Activated CD4-positive, CD25-positive, alpha-beta regulatory T cell treated with anti-CD3 and anti-CD28 coated beads, Interleukin-2, amount 50 U/mL, for 24 hours (primary cell): ENCODE results near the gene DSCAML1.

Experiments used
- ATAC-seq, 2 donors: fragments of 150-1000 bp; cut with Tn5 transposase; one replicate each; pipeline ENCODE4 v1.10.0; 2021; ENCODE audit warnings: mild to moderate bottlenecking in 1 of 2, moderate library complexity in 1 of 2

The DSCAML1 gene

DNA sequence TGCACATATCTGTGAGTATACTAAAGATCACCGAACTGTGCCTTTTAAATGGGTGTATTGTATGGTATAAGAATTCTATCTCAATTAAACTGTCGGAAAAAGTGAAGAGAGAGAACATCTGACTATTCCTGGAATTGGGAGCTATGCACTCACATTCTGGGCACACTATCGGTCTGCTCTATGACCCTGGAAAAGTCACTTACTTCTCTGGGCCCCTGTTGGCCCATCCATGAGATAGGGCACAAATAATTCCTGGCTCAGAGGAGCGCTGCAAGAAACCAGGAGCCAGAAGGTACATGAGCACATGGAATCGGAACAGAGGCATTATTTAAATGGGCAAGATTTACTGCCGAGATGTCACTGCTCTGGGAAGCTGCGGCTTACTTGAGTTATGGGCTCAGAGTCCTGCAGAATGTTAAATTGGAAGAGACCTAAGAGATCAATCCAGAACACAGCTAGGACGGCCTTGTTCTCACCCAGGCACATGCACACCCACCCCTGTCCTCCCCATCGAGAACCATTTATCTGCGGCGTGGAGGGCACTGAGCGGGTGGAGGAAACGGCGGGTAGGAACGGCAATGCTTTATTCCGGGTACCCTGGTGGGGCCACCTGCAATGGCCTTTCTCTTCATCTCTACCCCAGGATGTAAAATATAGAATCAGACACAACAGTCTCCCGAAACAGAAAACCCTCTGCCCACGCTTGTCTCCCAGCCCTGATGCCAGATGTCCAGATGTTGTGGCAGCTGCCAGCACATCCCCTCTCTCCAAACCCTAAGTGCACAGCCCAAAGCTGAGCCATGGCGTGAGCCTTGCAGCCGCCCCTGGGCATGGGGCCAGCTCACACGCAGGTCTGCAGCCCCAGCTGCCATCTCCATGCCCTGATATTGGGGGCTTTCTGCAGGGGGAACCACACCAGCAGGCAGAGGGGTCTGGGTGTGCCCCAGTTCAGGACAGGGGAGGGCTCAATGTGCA, 142.4 kb downstream of the DSCAML1 start:
- no peak for ATAC-seq

DNA sequence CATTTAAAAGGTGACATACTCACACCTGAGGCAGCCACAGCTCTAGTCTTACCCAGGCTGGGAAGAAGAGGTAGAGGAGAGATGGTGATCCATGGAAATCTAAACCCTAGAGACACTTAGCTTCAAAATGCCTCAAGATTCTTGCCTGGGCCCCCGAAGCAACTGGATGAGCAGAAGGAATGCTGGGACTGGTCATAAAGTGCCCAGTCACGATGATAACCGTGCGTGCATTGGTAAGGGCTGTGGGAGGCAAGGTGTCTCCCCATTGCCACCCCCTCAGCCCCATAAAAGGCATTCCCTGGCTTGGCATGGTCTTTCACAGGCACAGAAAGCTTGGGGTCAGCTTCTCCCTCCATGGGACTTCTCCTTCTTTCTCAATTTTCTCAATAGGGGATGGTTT, 144.5 kb downstream of the DSCAML1 start:
- no peak for ATAC-seq

DNA sequence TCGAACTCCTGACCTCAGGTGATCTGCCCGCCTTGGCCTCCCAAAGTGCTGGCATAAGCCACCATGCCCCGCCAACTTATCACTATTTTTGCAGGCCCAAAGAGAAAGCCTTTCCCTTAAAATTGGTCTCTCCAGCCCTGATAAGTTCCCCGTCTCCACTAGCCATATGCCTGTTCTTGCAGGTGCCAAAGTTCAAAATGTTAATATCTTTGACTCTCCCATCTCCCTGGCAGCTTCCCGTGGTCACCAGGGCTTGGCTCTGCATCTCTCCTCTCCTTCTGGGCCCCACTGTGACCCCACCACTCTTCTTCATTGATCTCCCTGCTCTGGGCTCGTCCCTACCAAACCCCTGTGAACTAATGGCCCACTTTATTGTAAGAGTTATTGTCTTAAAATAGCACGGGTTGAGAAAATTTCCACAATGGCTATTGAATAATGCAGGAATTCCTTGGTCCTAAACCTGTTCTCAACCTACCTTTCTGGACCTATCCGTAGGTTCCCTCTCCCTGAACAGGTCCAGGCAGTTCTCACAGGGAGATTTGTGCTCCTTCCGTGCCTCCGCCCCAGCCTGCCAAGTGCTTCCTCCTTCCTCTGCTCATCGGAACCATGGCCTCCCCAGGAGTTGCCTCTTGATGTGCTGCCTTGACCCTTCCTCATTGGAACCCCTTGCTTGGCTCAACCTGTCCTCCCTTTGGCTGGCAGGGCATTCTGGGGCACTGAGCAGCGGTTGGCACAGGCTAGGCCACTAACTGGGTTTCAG, 147.5 kb downstream of the DSCAML1 start:
- no peak for ATAC-seq

DNA sequence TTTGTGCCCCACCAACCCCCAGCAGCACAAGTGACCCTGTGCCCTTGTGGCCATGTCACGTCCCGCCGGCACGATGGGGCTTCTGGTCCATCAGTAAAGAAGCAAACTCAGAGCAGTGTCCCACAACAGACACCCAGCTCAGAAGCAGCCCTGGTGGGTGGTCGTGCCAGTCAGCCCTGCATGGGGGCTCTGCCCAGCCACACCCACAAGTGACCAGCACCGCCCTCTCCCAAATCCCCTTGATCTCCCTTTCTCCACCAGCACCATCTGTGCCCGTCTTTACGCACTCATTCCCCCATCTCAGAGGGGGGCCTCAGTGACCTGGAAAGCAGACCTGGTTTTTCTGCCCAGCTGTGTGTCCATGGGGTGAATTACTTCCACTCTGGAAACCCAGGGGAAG, 149.1 kb downstream of the DSCAML1 start:
- no peak for ATAC-seq

DNA sequence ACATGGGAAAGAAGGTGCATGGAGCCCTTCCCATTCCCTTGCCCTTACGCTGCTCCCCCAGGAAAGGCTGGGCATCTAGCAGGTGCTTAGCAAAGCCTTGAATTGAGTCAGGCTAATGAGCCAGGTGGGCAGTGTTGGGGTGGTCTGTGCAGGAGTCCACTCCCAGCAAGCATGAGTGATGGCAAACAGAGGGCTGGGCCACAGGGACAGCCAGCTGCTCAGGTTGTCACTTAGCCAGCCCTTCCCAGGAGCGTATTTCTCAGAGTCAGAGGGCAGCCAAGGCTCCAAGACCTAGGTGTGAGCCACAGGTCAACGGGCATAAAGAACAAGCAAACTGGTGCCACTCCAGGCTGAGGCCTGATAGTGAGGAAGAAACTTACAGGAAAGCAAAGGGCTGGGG, 149.8 kb downstream of the DSCAML1 start:
- no peak for ATAC-seq

DNA sequence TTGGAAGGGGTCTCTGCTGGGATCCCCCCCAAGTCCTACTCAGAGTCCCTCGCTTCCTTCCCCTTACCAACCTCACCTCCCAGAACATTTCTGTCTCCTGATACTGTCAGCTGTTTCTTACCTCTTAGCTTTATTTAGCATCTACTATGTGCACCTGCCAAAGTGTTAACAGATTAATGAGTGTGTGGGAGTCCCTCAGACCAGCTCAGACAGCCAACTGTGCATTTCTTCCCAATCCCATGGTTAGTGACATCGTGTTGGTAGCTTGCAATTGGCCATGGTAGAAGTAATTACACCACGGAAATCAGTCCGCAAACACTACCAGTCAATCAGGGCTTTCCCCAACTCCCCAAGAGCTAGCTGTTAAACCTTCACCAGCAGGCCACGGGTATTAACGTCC, 150.6 kb downstream of the DSCAML1 start:
- no peak for ATAC-seq

DNA sequence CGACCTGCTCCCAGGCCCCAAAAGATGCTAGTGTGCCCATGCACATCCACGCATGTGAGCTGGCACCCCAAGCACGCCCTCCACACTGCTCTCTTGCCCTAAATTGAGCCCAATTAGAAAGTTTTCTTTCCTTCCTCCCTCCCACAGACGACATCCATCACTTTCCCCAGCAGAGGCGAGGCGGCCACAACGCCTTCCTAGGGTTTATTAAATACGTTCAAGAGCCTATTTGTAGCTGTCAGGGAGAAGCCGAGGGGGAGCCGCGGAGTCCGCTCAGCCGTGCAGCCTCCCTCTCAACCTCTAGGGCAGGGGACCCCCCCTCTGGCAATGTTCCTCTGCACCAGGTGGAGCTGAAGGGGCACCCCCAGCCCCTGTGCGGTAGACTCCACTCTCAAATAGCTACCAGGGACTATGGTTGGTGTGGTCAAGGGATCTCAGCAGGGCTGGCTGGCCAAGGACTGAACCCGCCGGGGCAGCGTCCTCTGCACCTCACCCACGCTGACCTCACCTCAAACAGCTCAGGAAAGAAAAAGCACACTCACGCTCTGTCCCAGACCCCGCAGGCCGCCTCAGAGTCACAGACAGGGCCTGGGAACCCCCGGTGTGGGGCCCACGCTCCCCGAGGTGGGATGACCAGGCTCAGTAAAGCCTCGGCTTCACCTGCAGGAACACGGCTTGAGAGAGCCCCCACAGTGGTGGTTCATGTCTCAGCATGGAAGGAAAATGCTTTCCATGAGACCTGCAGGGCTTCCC, 152.4 kb downstream of the DSCAML1 start:
- no peak for ATAC-seq

DNA sequence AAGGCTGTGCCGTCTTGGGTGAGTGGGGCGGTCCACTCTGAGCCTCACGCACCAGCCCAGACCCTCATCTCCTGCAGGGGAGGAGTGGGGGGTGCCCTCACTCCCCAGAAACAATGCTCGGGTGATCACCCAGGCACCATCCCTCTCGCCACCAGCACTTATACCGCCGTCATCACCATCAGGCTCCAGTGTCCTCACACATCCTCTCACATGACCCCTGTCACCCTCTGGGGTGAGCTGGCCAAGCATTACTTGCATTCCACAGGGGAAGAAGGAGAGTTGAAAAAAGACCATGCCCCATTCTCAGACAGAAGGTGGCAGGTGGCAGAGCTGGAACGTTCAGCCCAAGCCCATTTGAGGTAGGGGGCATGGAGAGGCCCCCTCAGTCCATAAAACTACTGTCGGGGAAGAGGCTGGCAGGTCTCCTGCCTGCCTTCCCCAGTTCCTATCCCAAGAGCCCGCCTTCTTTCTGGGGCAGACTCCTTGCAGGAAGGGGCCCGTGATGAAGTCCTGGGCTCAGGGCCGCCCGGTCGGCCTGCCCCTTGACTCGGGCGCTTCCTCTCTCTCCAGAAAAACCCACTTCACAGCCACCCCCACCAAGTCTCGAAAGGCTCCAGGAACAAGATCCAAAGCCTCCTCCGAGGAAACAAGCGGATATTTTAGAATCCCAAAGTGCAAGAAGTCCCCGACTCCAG, 153.3 kb downstream of the DSCAML1 start:
- ATAC-seq: no peak

DNA sequence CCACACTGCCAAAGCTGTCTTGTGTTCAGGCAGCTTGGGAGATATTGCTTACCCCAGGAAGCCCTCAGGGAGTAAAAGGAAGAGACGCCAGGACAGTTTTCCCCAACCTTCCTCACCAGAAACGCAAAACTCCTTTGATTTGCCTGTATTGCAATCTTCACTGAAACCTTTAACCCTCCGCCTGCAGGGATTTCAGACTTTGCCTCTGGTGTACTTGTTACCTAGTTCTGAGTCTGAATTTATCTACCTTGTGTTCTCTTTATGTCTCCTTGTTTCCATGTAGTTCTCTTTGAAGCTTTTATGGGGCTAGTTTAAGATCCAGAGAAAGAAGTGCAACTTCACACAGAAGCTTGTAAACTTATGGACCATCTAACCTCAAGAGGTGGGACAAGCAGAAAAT, 154.2 kb downstream of the DSCAML1 start:
- ATAC-seq: no peak

DNA sequence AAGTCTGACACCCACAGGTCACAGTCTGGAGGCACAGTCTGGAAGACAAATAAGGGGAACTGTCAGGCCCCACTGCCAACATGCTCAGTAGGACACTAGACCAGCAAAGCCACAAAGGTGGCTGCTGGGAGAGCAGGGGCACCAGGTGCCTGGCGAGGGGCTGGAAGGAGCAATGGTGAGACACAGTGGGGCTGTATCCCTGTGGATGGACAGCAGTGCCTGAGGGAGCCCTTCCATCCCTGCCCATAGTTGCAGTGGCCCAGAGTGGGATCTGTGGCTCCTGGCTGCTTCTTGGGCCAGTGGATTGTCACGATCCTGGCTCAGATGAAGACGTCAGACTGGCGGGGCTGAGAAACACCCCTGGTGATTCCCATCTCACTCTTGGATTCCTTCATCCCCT, 154.6 kb downstream of the DSCAML1 start:
- ATAC-seq: no peak

DNA sequence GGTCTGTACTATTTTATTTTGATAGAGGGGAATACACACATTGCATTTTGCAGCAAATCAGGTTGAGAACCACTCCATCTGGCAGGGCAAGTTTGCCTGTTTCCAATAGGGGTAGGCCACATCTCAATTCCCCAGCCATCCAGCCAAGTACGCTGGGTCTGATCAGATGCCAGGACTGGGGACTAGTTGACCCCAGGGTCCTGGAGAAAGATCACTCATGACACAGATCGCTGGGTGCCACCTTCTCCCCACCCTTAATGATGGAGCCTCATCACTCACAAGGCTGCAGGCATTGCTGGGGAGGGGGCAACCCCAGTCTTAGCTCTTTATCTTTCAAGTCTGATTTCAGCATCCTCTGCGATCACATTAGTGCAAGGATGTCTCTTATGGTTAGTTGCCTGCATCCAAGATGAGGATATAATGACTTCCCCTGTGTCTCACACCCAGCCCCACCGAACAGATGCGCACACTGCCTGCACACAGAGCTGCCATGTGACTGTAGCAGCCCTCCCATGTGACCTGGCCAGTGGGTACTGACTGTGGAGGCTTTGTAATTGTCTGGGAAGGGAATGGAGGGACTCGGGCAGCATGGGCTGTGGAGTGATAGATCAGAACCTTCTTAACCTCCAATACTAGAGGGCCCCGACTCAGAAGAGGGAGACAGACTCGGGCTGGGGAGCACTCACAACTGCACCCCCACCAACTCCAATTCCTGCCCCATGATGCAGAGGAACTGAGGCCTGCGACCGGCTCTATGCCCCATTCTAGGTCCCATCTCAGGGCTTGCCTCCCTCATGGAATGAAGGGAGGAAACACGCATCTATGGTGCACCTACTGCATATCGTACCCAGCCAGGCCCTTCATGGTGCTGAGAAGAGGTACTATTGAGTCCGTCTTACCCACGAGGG, 155.8 kb downstream of the DSCAML1 start:
- ATAC-seq: no peak

DNA sequence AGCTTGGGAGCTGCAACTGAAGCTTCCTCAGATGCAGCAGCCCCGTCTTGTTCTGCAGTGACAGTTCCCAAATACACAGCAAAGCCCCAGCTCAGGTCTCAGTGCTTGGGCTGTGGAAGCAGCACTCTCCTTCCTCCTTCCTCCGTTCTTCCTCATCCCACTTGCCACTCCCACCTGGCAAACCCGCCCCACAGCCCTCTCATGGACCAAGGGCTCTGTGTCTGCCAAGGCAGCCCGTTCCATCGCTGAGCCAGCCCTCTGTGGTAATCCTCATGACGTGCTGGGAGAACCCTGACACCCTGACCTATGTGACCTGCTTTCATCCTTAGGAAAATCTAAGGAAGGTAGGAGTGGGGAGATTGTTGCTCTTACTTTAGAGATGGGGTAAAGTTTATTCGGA, 157.0 kb downstream of the DSCAML1 start:
- ATAC-seq: no peak

DNA sequence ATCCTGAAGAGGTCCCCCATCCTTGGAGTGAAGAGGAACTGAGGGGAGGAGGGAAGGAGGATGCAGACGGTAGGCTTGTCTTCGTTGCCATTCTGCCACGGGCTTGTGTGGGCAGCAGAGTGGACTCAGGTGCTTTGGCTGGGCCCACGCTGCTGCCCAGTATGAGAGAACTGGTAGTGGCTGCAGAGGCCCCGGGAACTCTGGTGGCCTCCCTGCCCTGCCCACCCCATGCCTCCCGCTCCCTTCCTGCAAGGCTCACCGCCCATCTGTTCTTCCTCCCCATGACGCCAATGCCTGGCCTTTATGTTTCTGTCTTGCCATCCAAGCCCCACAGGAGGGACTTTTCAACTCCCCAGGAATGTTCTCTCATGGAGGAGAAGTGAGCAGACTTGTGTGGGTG, 157.4 kb downstream of the DSCAML1 start:
- ATAC-seq: no peak

DNA sequence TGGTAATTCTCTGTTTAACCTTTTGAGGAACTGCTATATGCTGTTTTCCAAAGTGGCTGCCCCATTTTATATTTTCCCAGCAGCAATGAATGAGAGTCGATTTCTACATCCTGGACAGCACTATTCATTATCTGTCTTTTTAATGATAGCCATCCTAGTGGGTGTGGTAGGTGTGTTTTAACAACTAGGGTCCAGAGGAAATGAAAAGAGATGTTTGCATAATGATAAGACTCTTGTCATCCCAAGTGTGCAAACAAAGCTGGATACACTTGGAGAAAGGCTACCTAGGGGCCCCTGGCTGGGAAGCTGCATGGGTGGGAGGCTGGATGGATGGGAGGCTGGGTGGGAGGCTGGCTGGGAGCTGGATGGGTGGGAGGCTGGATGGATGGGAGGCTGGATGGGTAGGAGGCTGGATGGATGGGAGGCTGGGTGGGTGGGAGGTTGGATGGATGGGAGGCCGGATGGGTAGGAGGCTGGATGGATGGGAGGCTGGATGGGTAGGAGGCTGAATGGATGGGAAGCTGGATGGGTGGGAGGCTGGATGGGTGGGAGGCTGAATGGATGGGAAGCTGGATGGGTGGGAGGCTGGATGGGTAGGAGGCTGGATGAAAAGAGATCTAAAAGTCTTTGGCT, 158.0 kb downstream of the DSCAML1 start:
- ATAC-seq: no peak

DNA sequence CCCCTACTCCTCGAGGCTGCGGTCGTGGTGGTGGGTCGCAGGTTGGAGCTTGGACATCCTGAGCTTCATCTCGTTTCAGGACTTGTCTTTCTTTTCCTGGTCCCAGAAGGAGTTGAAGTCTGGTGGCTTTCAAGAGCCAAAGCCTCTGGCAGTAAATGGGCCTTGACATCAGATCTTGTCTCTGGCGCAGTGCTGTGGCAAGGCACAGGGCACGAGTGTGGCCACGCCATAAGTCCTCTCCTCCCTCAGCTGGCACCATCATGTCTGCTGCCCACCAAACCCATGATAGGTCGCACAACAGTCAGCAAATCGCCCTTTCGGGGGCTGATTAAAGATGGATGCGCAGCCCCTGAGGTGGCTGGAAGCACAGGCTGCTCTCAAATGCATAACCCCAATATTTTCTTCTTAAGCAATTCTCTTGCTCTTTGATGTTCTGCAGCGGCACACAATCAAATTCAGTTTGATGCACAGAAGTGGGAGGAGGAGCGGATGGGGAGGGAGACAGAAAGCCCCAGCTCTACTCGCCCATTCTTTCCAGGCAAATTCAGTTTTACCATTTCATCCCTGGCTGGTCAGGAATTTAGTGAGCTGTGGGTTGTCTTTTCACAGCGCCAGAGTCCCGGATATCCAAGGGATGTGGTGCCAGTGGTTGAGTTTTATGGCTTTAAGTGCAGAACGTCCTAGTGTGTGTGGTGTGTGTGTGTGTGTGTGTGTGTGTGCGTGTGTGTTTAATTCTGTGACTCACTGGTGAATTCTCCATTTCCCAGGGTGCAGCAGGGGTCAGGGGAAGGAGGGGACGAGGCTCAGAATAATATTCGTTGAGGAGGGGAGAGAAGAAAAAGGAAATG, 162.0 kb downstream of the DSCAML1 start:
- no peak for ATAC-seq

DNA sequence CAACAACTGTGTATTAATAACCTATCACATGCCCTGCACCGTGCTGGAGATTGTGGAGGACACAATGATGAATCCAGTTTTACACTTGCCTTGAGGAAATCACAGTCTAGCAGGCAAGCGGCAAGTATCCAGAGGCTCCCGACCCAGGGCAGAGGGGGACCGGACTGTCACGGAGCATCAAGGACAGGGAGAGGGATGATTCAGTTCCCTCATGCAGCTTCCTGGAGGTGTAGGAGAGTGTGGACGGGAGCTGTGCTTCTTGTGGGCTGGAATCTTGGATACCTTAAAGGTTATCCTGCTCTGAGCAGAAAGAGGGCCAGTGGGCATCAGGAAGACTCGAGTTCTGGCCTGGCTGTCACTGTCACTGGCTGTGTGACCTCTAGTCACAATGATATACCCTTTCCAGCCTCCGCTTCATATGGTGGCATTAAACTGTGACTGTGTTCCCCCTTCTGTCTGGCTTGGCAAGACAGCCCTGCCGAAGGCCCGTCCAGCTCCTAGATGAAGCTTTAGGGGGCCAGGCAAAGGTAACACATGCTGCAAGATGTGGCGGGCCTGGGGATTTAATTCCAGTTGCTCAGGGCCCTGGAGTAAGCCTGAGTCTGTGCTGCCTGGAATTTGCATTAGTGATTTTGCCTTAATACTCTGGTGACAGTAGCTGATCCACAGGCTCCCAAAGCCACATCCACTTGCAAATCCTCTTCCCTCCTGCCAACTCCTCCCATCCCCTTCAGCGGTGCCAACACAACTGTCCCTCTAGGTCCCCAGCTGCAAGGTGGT, 162.8 kb downstream of the DSCAML1 start:
- ATAC-seq: no peak

DNA sequence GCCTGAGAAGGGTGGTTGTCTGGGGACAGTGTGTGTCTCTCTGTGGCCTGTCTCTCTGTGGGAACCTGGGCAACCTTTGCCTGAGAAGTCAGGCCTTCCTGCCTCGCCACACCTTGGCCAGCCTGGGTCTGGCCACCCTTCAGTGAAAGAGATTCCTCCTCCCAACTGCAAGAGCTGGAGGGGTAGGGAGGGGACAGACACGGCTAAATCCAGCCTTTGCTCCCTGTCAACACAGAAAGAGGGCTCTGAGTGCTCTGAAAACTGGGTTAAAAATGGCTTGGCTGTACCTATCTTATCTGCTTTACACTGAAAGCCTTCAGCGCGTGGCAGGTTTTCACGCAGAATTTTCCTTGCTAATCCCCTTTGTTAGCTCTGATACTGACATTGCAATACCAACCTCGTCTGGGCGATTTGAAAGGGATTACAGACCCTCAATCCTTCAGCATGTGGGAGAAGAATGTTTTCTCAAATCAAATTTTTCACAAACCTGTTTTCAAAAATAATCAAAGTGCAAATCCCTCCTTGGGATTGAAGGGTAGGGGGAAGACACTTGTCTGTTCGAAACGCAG, 163.7 kb downstream of the DSCAML1 start:
- no peak for ATAC-seq

DNA sequence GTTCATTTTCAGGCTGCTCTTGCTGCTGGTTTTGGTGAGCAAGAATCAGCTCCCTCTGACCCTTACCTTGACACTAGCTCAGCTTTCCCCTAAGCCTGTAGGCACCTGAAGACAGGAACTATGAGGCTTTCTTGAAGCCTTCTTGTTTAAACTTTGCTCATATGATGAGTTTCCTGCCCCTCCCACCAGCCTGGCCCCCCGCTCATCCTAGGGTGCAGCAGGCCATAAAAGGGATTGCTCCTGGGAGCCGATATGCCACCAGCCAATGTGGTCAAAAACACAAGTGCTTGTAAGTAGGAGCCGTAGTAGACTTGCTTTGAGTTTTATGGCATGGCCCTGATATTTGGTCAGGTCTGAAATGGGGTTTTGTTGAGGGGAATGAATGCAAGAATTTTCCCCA, 164.7 kb downstream of the DSCAML1 start:
- no peak for ATAC-seq
